ENCODE results near the gene ZCWPW1. TPM values are rescaled to one million over a fixed set of nuclear protein-coding genes. Genes with fewer than 3 reads are reported as not detected.
A peak's percentile ranks its signal among the peaks of the same experiment; 100 is the strongest.

The ZCWPW1 gene
- total and polyA plus RNA-seq, 2 of the 13 experiments (the other 11 are each of a cell fraction or from before 2014, with no cell fraction given) = 2.4 to 2.5 TPM

GRCh38 chr7:100435401-100436304 is 7.2 kb upstream of the ZCWPW1 start:
- Histone ChIP-seq H3K4me1 (ENCODE audit: insufficient read depth, low read length) (peaks cover 73% of the 10 kb centered on the region), H2AFZ (ENCODE audit: low read length) (no peak overlapping the region), H4K20me1 (ENCODE audit: insufficient read depth, low read length) (no peaks in the 10 kb centered on the region; the same call in 1 of the 2 replicates), H3K27ac (ENCODE audit: extremely low read length, insufficient read depth, low read length) (peak overlapping the region; percentile 90), H3K79me2 (ENCODE audit: insufficient read depth, low read length) (peaks cover 33% of the 10 kb centered on the region), H3K9me3 (ENCODE audit: low read length) (no peaks in the 10 kb centered on the region), H3K36me3 (replicated peaks in 1 of 2; ENCODE audit: control insufficient read depth in 1 of 2, insufficient read depth in 2 of 2, low read length in 2 of 2) (peaks cover 5 to 29% of the 10 kb centered on the region in 2 experiments), H3K9ac (ENCODE audit: insufficient read depth, low read depth, low read length) (peak overlapping the region; percentile 95), H3K4me3 (replicated peaks in 1 of 3; ENCODE audit: insufficient read depth in 1 of 3, low read depth in 2 of 3, low read length in 3 of 3) (peak overlapping the region; percentile 80 to 93 (median 86)), H3K4me2 (ENCODE audit: low read depth, low read length) (peak overlapping the region; percentile 80), H3K27me3 (ENCODE audit: control insufficient read depth in 1 of 2, insufficient read depth in 2 of 2, low read length in 2 of 2) (no peaks in the 10 kb centered on the region; a peak in 1 of 5 replicates)
- BruUV-seq (replicated peaks) = TSS peak; percentile 76
- ATAC-seq (peak; percentile 56), DNase-seq (ENCODE audit: low spot score) (no peak), FAIRE-seq (no peak)
- ChIA-PET POLR2A (interaction anchor here (1.0 to 6.0 kb wide), 7 partner anchors 7 to 309 kb away, joined by 3 to 72 read pairs (median 6); partner anchors contain the start of genes MBLAC1, MEPCE and ZCWPW1), CTCF (ENCODE audit: low intra/inter-chr PET ratio, low total read pairs) (no interaction called here)
- in situ Hi-C loops (cut with HindIII; ENCODE audit: extremely low pct_ligation_motif_present, low pct_unique_long_range_greater_than_20kb) = no loop called here
- intact Hi-C loops (cut with micrococcal nuclease; ENCODE audit: unreplicated experiment) = no loop called here
- WGBS (ENCODE audit: low lambda C conversion rate) = 6% methylated on average over 6 of the region's 81 CpGs
- TF ChIP-seq NFIC (IDR thresholded peaks at IDR 0.05; ENCODE audit: low read length) (no peak), ZNF441 (CRISPR knock-in tag; IDR thresholded peaks at IDR 0.05; ENCODE audit: borderline replicate concordance) (0 out of 2 replicates have a peak, but pooled peaks have one; percentile 51), ZNF160 (CRISPR knock-in tag; IDR thresholded peaks at IDR 0.05) (peak; percentile 68), ZNF17 (CRISPR knock-in tag; IDR thresholded peaks at IDR 0.05) (no peak), BHLHE40 (IDR thresholded peaks at IDR 0.05; ENCODE audit: low read length) (peak; percentile 35; the same call in 1 of the 2 replicates), KDM2A (CRISPR knock-in tag; IDR thresholded peaks at IDR 0.05; ENCODE audit: borderline replicate concordance, low read depth) (peak; percentile 97), ZFX (CRISPR knock-in tag; IDR thresholded peaks at IDR 0.05; ENCODE audit: low read depth) (peak; percentile 73), HDAC1 (CRISPR knock-in tag; IDR thresholded peaks at IDR 0.05) (0 out of 2 replicates have a peak, but pooled peaks have one; percentile 7), EEA1 (CRISPR knock-in tag; IDR thresholded peaks at IDR 0.05; ENCODE audit: borderline replicate concordance) (peak; percentile 71; the same call in 1 of the 2 replicates), SNRNP70 (IDR thresholded peaks at IDR 0.05; ENCODE audit: low read depth, low read length) (0 out of 2 replicates have a peak, but pooled peaks have one; percentile 81), ZNF234 (CRISPR knock-in tag; conservative IDR thresholded peaks at IDR 0.05) (peak; percentile 78; the same call in 1 of the 2 replicates), ZFY (CRISPR knock-in tag; IDR thresholded peaks at IDR 0.05) (peak; percentile 64), MYC (CRISPR knock-in tag; IDR thresholded peaks at IDR 0.05; ENCODE audit: borderline replicate concordance) (peak; percentile 52), ZNF256 (CRISPR knock-in tag; conservative IDR thresholded peaks at IDR 0.05) (0 out of 2 replicates have a peak, but pooled peaks have one; percentile 14), ZNF264 (CRISPR knock-in tag; IDR thresholded peaks at IDR 0.05) (no peak), MBNL3 (CRISPR knock-in tag; conservative IDR thresholded peaks at IDR 0.05) (no peak), RARG (CRISPR knock-in tag; IDR thresholded peaks at IDR 0.05; ENCODE audit: low read depth) (no peak), RBM39 (IDR thresholded peaks at IDR 0.05; ENCODE audit: low read depth, low read length, poor library complexity, severe bottlenecking) (peak; percentile 70), MAZ (IDR thresholded peaks at IDR 0.05; ENCODE audit: borderline replicate concordance, low read depth, low read length) (no peak), MAZ (CRISPR knock-in tag; IDR thresholded peaks at IDR 0.05; ENCODE audit: low read depth) (no peak), RBM22 (optimal IDR thresholded peaks at IDR 0.05; ENCODE audit: low read length) (peak; percentile 94), PHF8 (CRISPR knock-in tag; IDR thresholded peaks at IDR 0.05) (peak; percentile 76; the same call in 1 of the 2 replicates), HNF4A (CRISPR knock-in tag; IDR thresholded peaks at IDR 0.05) (0 out of 2 replicates have a peak, but pooled peaks have one; percentile 7), HOXA3 (CRISPR knock-in tag; IDR thresholded peaks at IDR 0.05) (peak; percentile 30; the same call in 1 of the 2 replicates)
- TF ChIP-seq, protein P1, sequence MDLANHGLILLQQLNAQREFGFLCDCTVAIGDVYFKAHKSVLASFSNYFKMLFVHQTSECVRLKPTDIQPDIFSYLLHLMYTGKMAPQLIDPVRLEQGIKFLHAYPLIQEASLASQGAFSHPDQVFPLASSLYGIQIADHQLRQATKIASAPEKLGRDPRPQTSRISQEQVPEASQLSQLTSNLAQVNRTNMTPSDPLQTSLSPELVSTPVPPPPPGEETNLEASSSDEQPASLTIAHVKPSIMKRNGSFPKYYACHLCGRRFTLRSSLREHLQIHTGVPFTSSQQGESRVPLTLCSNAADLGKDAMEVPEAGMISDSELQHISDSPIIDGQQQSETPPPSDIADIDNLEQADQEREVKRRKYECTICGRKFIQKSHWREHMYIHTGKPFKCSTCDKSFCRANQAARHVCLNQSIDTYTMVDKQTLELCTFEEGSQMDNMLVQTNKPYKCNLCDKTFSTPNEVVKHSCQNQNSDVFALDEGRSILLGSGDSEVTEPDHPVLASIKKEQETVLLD (CRISPR knock-in tag; IDR thresholded peaks at IDR 0.05; ENCODE audit: low read depth) = peak; percentile 78; the same call in 1 of the 2 replicates

Data from HepG2 (cell line).